Measurements from ENCODE around the gene HS6ST3.

HS6ST3 gene

DNA sequence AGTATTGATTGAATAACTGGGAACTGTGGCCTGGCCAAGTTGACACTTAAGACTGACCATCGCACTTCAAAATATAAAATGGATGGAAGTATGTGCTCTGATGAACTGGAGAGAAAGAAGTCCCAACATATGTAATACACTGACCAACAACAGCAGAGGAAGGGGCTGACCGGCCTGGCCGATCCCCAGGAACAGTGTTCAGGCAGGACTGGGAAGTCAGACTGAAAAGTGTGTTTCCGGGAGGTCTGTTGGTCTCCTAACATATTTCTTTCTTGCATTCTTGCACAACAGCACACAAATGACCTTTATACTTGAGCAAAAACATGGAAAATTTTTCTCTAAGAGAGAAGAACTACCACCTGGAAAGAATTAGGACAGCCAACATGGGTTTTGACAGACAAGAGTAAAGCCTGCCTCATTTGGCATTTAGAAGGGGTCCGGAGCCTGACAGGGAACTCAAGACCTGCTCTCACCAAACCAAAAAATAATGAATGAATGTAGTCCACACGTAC lies 606.5 kb downstream of the HS6ST3 start:
- in situ Hi-C loops (cut with HindIII; ENCODE audit: low sequenced_read_pairs), result no loop called here
- TF ChIP-seq, protein P1, sequence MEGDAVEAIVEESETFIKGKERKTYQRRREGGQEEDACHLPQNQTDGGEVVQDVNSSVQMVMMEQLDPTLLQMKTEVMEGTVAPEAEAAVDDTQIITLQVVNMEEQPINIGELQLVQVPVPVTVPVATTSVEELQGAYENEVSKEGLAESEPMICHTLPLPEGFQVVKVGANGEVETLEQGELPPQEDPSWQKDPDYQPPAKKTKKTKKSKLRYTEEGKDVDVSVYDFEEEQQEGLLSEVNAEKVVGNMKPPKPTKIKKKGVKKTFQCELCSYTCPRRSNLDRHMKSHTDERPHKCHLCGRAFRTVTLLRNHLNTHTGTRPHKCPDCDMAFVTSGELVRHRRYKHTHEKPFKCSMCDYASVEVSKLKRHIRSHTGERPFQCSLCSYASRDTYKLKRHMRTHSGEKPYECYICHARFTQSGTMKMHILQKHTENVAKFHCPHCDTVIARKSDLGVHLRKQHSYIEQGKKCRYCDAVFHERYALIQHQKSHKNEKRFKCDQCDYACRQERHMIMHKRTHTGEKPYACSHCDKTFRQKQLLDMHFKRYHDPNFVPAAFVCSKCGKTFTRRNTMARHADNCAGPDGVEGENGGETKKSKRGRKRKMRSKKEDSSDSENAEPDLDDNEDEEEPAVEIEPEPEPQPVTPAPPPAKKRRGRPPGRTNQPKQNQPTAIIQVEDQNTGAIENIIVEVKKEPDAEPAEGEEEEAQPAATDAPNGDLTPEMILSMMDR (IDR thresholded peaks at IDR 0.05; ENCODE audit: low read depth, low read length, missing control alignments), result no peak
- no peak overlapping the region for H3K4me3 ChIP-seq (ENCODE audit: low read depth, low read length)
- DNase-seq (ENCODE audit: low read depth), result no peak

DNA sequence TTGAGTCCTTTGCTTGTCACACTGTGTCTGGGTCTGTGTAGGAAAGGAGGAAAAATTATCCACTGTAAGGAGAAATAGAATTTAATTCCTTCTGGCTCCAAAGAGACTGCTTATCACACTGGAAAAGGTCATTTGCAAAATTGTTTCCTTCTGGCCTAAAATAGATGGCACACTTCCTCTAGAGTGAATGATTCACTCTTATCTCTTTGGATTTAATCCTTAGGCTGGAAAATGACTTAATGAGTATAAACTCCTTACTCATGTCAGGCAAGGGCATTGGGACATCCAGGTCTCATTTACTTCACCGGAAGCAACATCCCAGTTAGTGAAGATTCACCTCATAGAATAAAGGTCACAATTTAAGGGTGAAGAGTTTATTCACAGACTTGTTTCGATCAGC lies 610.8 kb downstream of the HS6ST3 start:
- no peak for DNase-seq (ENCODE audit: low read depth)
- in situ Hi-C loops (cut with HindIII; ENCODE audit: low sequenced_read_pairs), result no loop called here
- H3K4me3 ChIP-seq (ENCODE audit: low read depth, low read length), result no peak overlapping the region
- TF ChIP-seq, protein P1 (IDR thresholded peaks at IDR 0.05; ENCODE audit: low read depth, low read length, missing control alignments), result no peak

DNA sequence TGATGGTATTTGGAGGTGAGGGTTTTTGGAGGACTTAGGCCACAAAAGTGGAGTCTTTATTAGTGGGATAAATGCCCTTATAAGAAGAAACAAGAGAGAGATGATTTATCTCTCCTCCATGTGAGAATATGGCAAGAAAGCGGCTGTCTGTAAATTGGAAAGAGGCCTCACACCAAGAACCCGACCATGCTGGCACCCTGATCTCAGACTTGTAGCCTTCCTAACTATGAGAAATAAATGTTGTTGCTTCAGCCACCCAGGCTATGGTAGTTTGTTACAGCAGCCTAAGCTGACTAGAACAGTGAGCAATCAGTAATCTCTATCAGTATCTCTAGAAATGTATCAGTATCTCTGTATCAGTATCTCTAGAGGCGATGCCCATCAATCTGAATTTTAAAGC lies 617.2 kb downstream of the HS6ST3 start:
- no peak for DNase-seq (ENCODE audit: low read depth)
- TF ChIP-seq, protein P1 (IDR thresholded peaks at IDR 0.05; ENCODE audit: low read depth, low read length, missing control alignments), result no peak
- in situ Hi-C loops (cut with HindIII; ENCODE audit: low sequenced_read_pairs), result no loop called here
- H3K4me3 ChIP-seq (ENCODE audit: low read depth, low read length), result no peak overlapping the region

DNA sequence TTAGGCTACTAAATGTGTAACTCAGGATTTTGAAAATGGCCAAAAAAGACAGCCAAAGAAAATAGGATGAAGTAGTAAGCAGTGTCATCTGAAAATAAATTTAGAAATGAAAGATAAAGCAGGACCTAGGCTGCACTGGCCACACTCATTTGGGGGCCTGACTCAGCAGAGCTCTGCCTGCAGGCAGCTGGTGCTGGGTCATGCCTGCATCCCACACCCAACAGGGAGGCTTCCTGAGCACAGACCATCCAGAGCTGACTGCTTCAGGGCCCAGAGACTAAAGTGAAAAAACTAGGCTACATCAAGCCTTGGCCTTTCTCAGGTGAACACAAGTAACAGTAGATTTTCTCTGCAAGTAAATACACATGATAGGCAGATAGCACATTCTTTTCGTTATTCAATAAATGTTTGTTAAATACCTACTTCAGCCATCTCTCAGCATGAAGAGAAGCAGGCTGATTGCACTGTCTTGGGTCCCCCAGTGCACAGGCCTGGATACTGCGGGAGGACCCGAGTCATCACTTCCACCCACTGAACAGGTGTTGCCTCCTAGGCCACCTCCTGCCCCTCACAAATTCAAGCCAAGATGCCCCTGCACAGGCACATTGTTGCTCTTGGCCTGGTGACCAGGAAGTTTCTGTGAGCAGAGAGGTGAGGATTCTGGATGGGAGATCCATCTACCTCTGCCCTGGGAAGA lies 620.4 kb downstream of the HS6ST3 start:
- in situ Hi-C loops (cut with HindIII; ENCODE audit: low sequenced_read_pairs), result no loop called here
- no peak for DNase-seq (ENCODE audit: low read depth)
- TF ChIP-seq, protein P1 (IDR thresholded peaks at IDR 0.05; ENCODE audit: low read depth, low read length, missing control alignments), result no peak
- H3K4me3 ChIP-seq (ENCODE audit: low read depth, low read length), result no peak overlapping the region

DNA sequence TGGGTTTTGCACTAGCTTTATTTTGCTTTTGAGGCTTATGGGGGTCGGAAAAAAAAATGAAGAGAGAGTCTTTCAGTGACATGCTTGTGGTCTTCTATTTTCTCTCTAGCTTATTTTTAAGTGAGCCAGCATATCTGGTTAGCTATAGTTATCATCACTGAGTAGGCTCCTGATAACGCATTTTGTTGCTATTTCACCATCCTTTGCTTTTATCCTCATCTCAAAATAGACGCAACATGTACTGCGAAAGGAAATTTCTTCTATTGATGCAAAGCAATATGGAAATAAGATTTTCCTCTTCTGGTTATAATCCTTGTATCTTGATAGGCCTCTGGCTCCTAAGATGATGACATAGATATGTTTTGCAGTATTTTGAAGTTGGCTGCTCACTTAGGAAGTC lies 630.5 kb downstream of the HS6ST3 start:
- no peak overlapping the region for H3K4me3 ChIP-seq (ENCODE audit: low read depth, low read length)
- in situ Hi-C loops (cut with HindIII; ENCODE audit: low sequenced_read_pairs), result no loop called here
- TF ChIP-seq, protein P1 (IDR thresholded peaks at IDR 0.05; ENCODE audit: low read depth, low read length, missing control alignments), result no peak
- no peak for DNase-seq (ENCODE audit: low read depth)

DNA sequence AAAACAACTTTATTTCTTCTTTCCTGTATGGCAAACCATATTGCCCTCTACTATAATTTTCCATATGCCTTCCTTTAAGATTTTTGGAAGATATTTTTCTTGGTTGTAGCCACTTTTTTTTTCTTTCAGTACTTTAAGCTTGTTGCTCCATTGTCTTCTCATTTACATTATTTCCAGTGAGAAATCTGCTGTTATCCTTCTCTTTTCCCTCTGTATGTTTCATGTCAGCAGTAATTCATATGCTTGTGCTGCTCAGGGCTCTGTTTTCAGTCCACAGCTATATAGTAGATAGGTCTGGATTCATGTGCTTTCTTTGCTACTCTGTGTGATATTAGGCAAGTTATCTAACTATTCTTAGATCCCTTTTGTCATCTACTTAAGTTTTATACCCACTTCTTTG lies 636.7 kb downstream of the HS6ST3 start:
- TF ChIP-seq, protein P1 (IDR thresholded peaks at IDR 0.05; ENCODE audit: low read depth, low read length, missing control alignments), result no peak
- in situ Hi-C loops (cut with HindIII; ENCODE audit: low sequenced_read_pairs), result no loop called here

More for the DNA sequence above, 636.7 kb downstream of the HS6ST3 start:
- DNase-seq (ENCODE audit: low read depth), result no peak
- no peak overlapping the region for H3K4me3 ChIP-seq (ENCODE audit: low read depth, low read length)
